ENCODE results near the gene PGBD4.

- TF ChIP-seq CTCF (IDR thresholded peaks at IDR 0.05; ENCODE audit: insufficient read depth, low read length) (no peak), POLR2AphosphoS5 (IDR thresholded peaks at IDR 0.05; ENCODE audit: low read depth) (no peak)
These were observed 12.9 kb downstream of the PGBD4 start for GRCh38 chr15:34114739-34115138.
